AG09309 (cell line): ENCODE results near the gene COL1A1.
A peak's percentile ranks its signal among the peaks of the same experiment; 100 is the strongest.

ENCODE experiments used
- DNase-seq: peaks from one replicate; pipeline ENCODE4 v3.0.0-alpha.2; 2010; ENCODE audit warnings: low read depth
- H3K4me3 ChIP-seq: 2 replicates; pipeline ENCODE4 v1.5.1; 2011; ENCODE audit warnings: mild to moderate bottlenecking, low read depth, low read length, moderate library complexity; ENCODE audit not compliant: control insufficient read depth
- CTCF ChIP-seq: IDR thresholded peaks from 2 replicates; pipeline ENCODE4 v1.5.1; 2011; ENCODE audit warnings: mild to moderate bottlenecking, low read depth, low read length, inconsistent platforms; ENCODE audit not compliant: insufficient read depth, control insufficient read depth; ENCODE audit errors: missing control alignments

Gene COL1A1

GRCh38 chr17:50139185-50139783 lies 62.1 kb downstream of the COL1A1 start:
- TF ChIP-seq CTCF, result no peak
- DNase-seq, result no peak
- no peak overlapping the region for H3K4me3 ChIP-seq

GRCh38 chr17:50137042-50137441 lies 64.4 kb downstream of the COL1A1 start:
- TF ChIP-seq CTCF, result no peak
- no peak for DNase-seq
- H3K4me3 ChIP-seq, result no peak overlapping the region

GRCh38 chr17:50136096-50136687 lies 65.2 kb downstream of the COL1A1 start:
- no peak overlapping the region for H3K4me3 ChIP-seq
- TF ChIP-seq CTCF, result no peak
- no peak for DNase-seq

GRCh38 chr17:50135316-50136095 lies 65.9 kb downstream of the COL1A1 start:
- no peak for DNase-seq
- TF ChIP-seq CTCF, result no peak
- H3K4me3 ChIP-seq, result no peak overlapping the region

- no peak overlapping the region for H3K4me3 ChIP-seq
- TF ChIP-seq CTCF, result peak; percentile 22
- no peak for DNase-seq
Observed at GRCh38 chr17:50134206-50135110, 67.0 kb downstream of the COL1A1 start.

GRCh38 chr17:50133769-50134099 lies 67.7 kb downstream of the COL1A1 start:
- DNase-seq, result no peak

More at GRCh38 chr17:50133769-50134099, 67.7 kb downstream of the COL1A1 start:
- no peak overlapping the region for H3K4me3 ChIP-seq
- no peak for TF ChIP-seq CTCF
